ENCODE data around the gene PAX7.

GRCh38 chr1:18682375-18682774, 51.7 kb downstream of the PAX7 start:
- TF ChIP-seq POLR2A (IDR thresholded peaks at IDR 0.05; ENCODE audit: low read depth) (no peak), POLR2AphosphoS5 (IDR thresholded peaks at IDR 0.05) (no peak), CTCF (IDR thresholded peaks at IDR 0.05) (no peak), EP300 (IDR thresholded peaks at IDR 0.05) (no peak)
